DOHH2 (cell line): ENCODE data around the gene PLXNA1.

Experiments
- EZH2phosphoT487 ChIP-seq: fragments of 200-600 bp; sonication (generic); IDR thresholded peaks from 2 replicates; pipeline ENCODE4 v1.6.1; 2017; ENCODE audit warnings: borderline replicate concordance, mild to moderate bottlenecking, antibody characterized with exemption, low read length, moderate library complexity, mixed read lengths
- TF ChIP-seq, protein P1 (sequence below): fragments of 200-600 bp; sonication (generic); IDR thresholded peaks from one replicate; pipeline ENCODE4 v1.5.1; 2014; ENCODE audit warnings: antibody characterized with exemption, mild to moderate bottlenecking, low read depth, low read length; ENCODE audit not compliant: poor library complexity, severe bottlenecking

DNA sequence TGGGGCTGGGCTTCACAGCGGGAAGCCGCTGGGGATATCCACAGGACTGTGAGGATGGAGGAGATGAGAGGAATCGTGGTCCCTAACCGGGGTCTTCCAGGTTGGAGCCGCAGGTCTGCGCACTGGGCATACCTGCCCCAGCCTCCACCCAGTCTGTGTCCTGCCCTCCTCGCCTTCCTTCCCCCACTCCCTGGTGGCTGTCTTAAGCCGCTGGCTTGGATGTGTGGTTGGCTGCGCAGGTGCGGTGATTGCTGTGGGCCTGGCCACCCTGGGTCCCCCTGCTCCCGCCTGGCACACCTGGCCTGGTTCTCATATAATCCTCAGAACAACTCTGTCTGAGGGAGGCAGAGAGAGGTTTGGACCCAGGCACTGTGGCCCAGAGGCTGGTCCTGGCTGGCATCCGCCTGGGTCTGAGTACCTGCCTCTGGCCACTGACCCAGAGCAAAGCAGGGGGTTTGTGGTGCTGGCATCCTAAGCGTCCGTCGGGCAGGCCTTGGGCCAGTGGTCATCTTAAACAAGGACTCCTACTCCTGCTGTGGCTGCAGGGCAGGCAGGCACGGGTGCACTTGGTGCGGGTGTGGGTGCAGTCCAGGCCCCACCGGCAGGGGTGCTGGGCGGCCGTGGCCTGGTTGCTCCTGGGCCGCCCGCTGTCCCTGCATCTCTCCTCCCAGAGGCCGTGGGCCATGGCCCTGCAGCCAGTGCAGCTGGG lies 18.7 kb downstream of the PLXNA1 start:
- TF ChIP-seq, protein P1, sequence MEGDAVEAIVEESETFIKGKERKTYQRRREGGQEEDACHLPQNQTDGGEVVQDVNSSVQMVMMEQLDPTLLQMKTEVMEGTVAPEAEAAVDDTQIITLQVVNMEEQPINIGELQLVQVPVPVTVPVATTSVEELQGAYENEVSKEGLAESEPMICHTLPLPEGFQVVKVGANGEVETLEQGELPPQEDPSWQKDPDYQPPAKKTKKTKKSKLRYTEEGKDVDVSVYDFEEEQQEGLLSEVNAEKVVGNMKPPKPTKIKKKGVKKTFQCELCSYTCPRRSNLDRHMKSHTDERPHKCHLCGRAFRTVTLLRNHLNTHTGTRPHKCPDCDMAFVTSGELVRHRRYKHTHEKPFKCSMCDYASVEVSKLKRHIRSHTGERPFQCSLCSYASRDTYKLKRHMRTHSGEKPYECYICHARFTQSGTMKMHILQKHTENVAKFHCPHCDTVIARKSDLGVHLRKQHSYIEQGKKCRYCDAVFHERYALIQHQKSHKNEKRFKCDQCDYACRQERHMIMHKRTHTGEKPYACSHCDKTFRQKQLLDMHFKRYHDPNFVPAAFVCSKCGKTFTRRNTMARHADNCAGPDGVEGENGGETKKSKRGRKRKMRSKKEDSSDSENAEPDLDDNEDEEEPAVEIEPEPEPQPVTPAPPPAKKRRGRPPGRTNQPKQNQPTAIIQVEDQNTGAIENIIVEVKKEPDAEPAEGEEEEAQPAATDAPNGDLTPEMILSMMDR, result no peak
- TF ChIP-seq EZH2phosphoT487, result no peak
